C4-2B (cell line): ENCODE measurements around the gene ABCC6.

Experiments used
- CTCF ChIP-seq: fragments of 450-650 bp; conservative IDR thresholded peaks from 2 replicates; pipeline ENCODE4 v1.5.1; 2017; ENCODE audit warnings: mild to moderate bottlenecking
- ZFX ChIP-seq: fragments of 450-650 bp; IDR thresholded peaks from 2 replicates; pipeline ENCODE4 v1.6.1; 2017

- TF ChIP-seq CTCF (no peak), ZFX (no peak)
These were observed 73.6 kb downstream of the ABCC6 start for GRCh38 chr16:16149710-16150116.
